Measurements from ENCODE around the gene ADRA2B. TPM values are rescaled to one million over a fixed set of nuclear protein-coding genes. Genes with fewer than 3 reads are reported as not detected.

Gene ADRA2B
- total RNA-seq, 1 experiment from 2014 or later: not detected

DNA sequence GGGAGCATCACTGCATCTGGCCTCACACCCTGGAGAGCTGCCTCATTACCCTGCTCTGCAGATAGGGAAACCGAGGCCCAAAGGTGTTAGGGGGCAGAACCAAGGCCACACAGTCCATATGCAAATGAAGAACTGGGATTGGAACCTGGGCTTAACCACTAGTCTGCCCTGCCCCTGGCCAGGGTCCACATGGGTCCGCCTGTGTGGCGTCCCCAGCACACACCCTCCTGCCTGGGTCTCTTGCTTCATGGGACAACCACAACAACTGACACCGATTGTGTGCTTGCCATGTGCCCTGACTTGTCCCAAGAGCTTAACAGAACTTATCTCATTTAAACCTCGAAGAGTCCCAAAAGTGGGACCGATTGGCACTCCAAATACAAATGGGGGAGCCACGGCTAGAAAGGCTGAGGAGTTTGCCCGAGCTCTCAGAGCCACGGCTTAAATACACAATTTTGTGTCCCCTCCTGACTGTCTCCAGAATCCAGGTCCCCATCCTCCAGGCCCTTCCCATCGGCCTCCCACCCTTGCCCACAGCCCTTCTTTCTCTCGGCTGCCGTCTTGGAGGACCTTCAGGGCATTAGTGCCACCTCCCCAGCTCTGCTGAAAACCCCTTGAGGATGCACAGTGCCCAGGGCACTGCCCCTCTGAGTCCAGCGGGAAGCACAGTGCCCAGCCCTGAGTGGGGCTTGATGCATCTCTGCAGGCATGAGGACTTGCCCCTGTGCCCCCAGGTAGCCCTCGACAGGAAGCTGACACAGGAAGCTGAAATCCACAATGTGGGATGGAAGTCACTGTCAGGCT, 34.6 kb upstream of the ADRA2B start:
- peaks cover 14% of the 10 kb centered on the region for H3K27me3 Mint-ChIP-seq (ENCODE audit: unreplicated experiment)
- H3K27ac Mint-ChIP-seq (ENCODE audit: unreplicated experiment): no peak overlapping the region
- intact Hi-C loops (cut with micrococcal nuclease; ENCODE audit: unreplicated experiment): no loop called here
- CTCF ChIA-PET: interaction anchor here (0.7 kb wide), 1 partner anchor 12 kb away, joined by 3 read pairs; no protein-coding TSS in a partner anchor
- DNase-seq: no peak
- peaks cover 5% of the 10 kb centered on the region for H3K36me3 Mint-ChIP-seq (ENCODE audit: insufficient read depth, unreplicated experiment)
- TF ChIP-seq, protein P1, sequence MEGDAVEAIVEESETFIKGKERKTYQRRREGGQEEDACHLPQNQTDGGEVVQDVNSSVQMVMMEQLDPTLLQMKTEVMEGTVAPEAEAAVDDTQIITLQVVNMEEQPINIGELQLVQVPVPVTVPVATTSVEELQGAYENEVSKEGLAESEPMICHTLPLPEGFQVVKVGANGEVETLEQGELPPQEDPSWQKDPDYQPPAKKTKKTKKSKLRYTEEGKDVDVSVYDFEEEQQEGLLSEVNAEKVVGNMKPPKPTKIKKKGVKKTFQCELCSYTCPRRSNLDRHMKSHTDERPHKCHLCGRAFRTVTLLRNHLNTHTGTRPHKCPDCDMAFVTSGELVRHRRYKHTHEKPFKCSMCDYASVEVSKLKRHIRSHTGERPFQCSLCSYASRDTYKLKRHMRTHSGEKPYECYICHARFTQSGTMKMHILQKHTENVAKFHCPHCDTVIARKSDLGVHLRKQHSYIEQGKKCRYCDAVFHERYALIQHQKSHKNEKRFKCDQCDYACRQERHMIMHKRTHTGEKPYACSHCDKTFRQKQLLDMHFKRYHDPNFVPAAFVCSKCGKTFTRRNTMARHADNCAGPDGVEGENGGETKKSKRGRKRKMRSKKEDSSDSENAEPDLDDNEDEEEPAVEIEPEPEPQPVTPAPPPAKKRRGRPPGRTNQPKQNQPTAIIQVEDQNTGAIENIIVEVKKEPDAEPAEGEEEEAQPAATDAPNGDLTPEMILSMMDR (IDR thresholded peaks at IDR 0.05; ENCODE audit: unreplicated experiment): no peak
- H3K9me3 Mint-ChIP-seq (ENCODE audit: low read depth, unreplicated experiment): no peaks in the 10 kb centered on the region
- H3K4me3 Mint-ChIP-seq (ENCODE audit: low read depth, unreplicated experiment): no peak overlapping the region
- no TSS peak for BruUV-seq (replicated peaks)
- H3K4me1 Mint-ChIP-seq (ENCODE audit: low read depth, unreplicated experiment): peaks cover 8% of the 10 kb centered on the region

DNA sequence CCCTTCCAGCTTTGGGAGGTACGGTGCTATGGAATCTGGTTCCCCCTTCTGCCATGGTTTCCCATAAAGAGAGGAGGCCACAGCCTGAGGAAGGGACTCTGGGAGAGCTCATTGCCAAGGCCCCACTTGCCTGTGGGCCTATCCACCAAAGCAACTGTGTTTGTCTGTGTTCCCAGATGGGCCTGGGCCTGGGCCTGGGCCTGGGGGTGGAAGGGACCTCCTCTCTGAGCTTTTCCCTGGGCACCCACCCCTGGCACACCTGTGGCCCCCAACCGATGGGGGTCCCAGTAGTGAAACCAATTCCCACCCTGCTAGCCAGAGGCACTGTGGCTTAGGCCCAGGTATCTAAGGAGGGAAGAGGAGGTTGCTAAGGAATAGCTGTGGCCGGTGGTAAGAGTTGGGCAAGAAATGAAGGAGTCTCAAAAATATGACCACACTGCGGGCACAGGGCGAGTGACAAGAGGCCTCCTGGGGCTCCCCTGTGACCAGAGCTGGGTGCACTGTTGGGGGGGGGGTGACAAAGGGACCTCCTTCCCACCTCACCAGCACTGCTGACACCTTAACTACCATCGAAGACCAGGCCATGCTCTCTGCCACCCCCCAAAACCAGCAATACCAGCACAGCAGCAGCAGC, 33.8 kb upstream of the ADRA2B start:
- Mint-ChIP-seq H3K4me3 (ENCODE audit: low read depth, unreplicated experiment) (no peak overlapping the region), H3K4me1 (ENCODE audit: low read depth, unreplicated experiment) (peaks cover 8% of the 10 kb centered on the region), H3K27ac (ENCODE audit: unreplicated experiment) (no peak overlapping the region), H3K27me3 (ENCODE audit: unreplicated experiment) (peaks cover 10% of the 10 kb centered on the region), H3K36me3 (ENCODE audit: insufficient read depth, unreplicated experiment) (peaks cover 13% of the 10 kb centered on the region), H3K9me3 (ENCODE audit: low read depth, unreplicated experiment) (no peaks in the 10 kb centered on the region)
- CTCF ChIA-PET: interaction anchor here (0.7 kb wide), 1 partner anchor 11 kb away, joined by 3 read pairs; no protein-coding TSS in a partner anchor
- TF ChIP-seq, protein P1 (IDR thresholded peaks at IDR 0.05; ENCODE audit: unreplicated experiment): no peak
- BruUV-seq (replicated peaks): no TSS peak
- intact Hi-C loops (cut with micrococcal nuclease; ENCODE audit: unreplicated experiment): no loop called here
- no peak for DNase-seq

DNA sequence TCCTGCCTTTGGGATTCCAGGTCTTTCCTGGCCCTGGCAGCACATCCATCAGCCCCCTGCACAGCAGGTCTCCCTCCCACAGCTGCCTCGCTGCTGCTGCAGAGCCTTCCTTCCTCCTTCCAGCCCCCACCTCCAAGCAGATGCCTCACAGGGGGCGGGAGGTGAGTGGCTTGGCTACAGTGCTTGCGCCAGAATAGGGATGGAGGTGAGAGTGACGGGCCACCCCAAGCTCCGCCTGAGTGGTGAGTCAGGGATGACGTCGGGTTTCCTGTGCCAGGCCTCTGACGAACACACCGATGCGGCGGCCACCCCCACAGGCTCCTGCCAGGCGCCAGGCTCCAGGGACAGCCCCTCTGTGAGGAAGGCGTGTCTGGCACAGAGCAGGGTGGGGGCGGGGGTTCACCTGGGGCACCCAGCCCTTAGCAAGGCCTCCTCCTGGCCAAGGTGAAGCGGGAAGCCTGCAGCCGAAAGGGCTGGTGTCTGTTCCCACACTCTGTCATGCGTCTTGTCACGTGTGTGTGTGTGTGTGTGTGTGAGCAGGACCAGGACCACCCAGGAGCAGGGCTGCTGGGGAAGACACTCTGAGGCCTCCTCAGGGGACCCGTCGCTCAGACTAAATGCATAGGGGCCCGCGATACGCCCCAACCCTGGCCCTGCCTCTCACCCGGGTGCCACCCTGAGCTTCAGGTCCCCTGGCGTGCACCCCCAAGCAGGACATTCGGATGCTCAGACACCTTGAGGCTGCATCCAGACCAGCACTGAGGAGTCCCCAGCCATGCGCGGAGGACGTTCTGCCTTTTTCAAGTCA, 32.2 kb upstream of the ADRA2B start:
- intact Hi-C loops (cut with micrococcal nuclease; ENCODE audit: unreplicated experiment): no loop called here

More for the DNA sequence above, 32.2 kb upstream of the ADRA2B start:
- TF ChIP-seq, protein P1 (IDR thresholded peaks at IDR 0.05; ENCODE audit: unreplicated experiment): no peak
- peaks cover 28% of the 10 kb centered on the region for H3K36me3 Mint-ChIP-seq (ENCODE audit: insufficient read depth, unreplicated experiment)
- H3K27ac Mint-ChIP-seq (ENCODE audit: unreplicated experiment): no peak overlapping the region
- H3K4me3 Mint-ChIP-seq (ENCODE audit: low read depth, unreplicated experiment): no peak overlapping the region
- H3K4me1 Mint-ChIP-seq (ENCODE audit: low read depth, unreplicated experiment): peaks cover 15% of the 10 kb centered on the region
- peak; percentile 79 for DNase-seq
- no peaks in the 10 kb centered on the region for H3K27me3 Mint-ChIP-seq (ENCODE audit: unreplicated experiment)
- no TSS peak for BruUV-seq (replicated peaks)
- no peaks in the 10 kb centered on the region for H3K9me3 Mint-ChIP-seq (ENCODE audit: low read depth, unreplicated experiment)
- CTCF ChIA-PET: no interaction called here

All from Calu3 (cell line).